HEK293T (cell line): Measurements from ENCODE around the gene SH2D4B.

Experiments used
- CTCF ChIA-PET: fragments of 350-600 bp; formaldehyde crosslinking; extraction: SDS; loops from one replicate; lab custom pipeline; 2021; ENCODE audit warnings: antibody characterized with exemption, inconsistent platforms; lab: Yijun Ruan, JAX
- POLR2A ChIA-PET: fragments of 350-600 bp; formaldehyde crosslinking; extraction: SDS; loops from one replicate; lab custom pipeline; 2020; ENCODE audit warnings: antibody characterized with exemption, inconsistent platforms; lab: Yijun Ruan, JAX
- DNase-seq: peaks from one replicate; pipeline ENCODE4 v3.0.0; 2012; ENCODE audit warnings: mixed read lengths; ENCODE audit errors: extremely low spot score
- ARNT ChIP-seq: fragments of 450-650 bp; IDR thresholded peaks from 2 replicates; pipeline ENCODE4 v1.6.1; 2017; ENCODE audit warnings: mild to moderate bottlenecking
- BHLHE40 ChIP-seq: fragments of 450-650 bp; IDR thresholded peaks from 2 replicates; pipeline ENCODE4 v1.6.1; 2016; ENCODE audit warnings: mild to moderate bottlenecking, moderate library complexity, borderline replicate concordance
- CTBP1 ChIP-seq: fragments of 450-650 bp; IDR thresholded peaks from 2 replicates; pipeline ENCODE4 v1.6.1; 2016; ENCODE audit warnings: borderline replicate concordance
- ELF4 ChIP-seq: fragments of 450-650 bp; IDR thresholded peaks from 2 replicates; pipeline ENCODE4 v1.6.1; 2017; ENCODE audit warnings: antibody characterized with exemption
- FOXA1 ChIP-seq: fragments of 450-650 bp; IDR thresholded peaks from 2 replicates; pipeline ENCODE4 v1.6.1; 2016; ENCODE audit warnings: mild to moderate bottlenecking
- FOXK2 ChIP-seq: fragments of 450-650 bp; IDR thresholded peaks from 2 replicates; pipeline ENCODE4 v1.6.1; 2016; ENCODE audit warnings: mild to moderate bottlenecking
- FOXM1 ChIP-seq: fragments of 450-650 bp; IDR thresholded peaks from 2 replicates; pipeline ENCODE4 v1.6.1; 2017; ENCODE audit warnings: mild to moderate bottlenecking, borderline replicate concordance
- HDGF ChIP-seq: fragments of 450-650 bp; IDR thresholded peaks from 2 replicates; pipeline ENCODE4 v1.6.1; 2017; ENCODE audit warnings: antibody characterized with exemption, borderline replicate concordance
- L3MBTL2 ChIP-seq: fragments of 450-650 bp; conservative IDR thresholded peaks from 2 replicates; pipeline ENCODE4 v1.6.1; 2016; ENCODE audit warnings: mild to moderate bottlenecking
- LEF1 ChIP-seq: fragments of 450-650 bp; IDR thresholded peaks from 2 replicates; pipeline ENCODE4 v1.6.1; 2017; ENCODE audit warnings: mild to moderate bottlenecking, borderline replicate concordance
- NFRKB ChIP-seq: fragments of 450-650 bp; IDR thresholded peaks from 2 replicates; pipeline ENCODE4 v1.6.1; 2016; ENCODE audit warnings: mild to moderate bottlenecking, moderate library complexity
- SP1 ChIP-seq: fragments of 450-650 bp; IDR thresholded peaks from 2 replicates; pipeline ENCODE4 v1.6.1; 2017
- SUZ12 ChIP-seq: fragments of 450-650 bp; IDR thresholded peaks from 2 replicates; pipeline ENCODE4 v1.6.1; 2016; ENCODE audit warnings: mild to moderate bottlenecking
- TARDBP ChIP-seq: fragments of 450-650 bp; IDR thresholded peaks from 2 replicates; pipeline ENCODE4 v1.6.1; 2016
- ZNF384 ChIP-seq: fragments of 450-650 bp; IDR thresholded peaks from 2 replicates; pipeline ENCODE4 v1.6.1; 2016
- TF ChIP-seq, protein P1 (sequence below): fragments of 450-650 bp; IDR thresholded peaks from 2 replicates; pipeline ENCODE4 v1.6.1; 2016

Gene SH2D4B

DNA sequence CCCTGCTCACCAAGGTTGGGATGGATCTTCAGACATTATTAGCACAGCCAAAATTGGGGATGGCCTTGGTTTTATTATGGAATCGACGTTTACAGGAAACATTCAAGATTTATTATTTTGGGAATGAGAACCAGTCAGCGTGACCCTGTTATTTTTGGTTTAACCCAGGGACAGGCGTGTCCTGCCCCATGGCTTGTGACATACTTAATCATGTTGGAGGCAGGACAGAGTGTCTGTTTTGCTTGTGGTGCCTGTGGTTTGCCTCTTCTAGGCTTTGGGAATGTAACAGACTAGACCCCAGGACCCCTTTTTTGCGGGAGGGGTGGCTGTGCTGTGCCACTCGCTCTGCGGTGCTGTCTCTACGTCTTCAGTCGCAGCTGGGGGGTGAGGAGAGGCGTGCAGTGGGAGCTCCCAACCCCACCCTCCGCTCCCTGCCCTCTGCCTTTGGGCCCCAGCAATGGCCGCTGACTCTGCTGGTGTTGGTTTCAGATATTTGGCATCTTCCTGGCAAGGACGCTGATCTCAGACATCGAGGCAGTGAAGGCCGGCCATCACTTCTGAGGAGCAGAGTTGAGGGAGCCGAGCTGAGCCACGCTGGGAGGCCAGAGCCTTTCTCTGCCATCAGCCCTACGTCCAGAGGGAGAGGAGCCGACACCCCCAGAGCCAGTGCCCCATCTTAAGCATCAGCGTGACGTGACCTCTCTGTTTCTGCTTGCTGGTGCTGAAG is 20.1 kb upstream of the SH2D4B start:
- no peak for DNase-seq
- TF ChIP-seq LEF1 (no peak), ZNF384 (no peak), SP1 (no peak), FOXM1 (no peak), TARDBP (no peak), FOXA1 (no peak), FOXK2 (no peak), NFRKB (no peak), BHLHE40 (no peak), HDGF (no peak), L3MBTL2 (no peak), ELF4 (no peak), ARNT (no peak), SUZ12 (no peak), CTBP1 (no peak)
- TF ChIP-seq, protein P1, sequence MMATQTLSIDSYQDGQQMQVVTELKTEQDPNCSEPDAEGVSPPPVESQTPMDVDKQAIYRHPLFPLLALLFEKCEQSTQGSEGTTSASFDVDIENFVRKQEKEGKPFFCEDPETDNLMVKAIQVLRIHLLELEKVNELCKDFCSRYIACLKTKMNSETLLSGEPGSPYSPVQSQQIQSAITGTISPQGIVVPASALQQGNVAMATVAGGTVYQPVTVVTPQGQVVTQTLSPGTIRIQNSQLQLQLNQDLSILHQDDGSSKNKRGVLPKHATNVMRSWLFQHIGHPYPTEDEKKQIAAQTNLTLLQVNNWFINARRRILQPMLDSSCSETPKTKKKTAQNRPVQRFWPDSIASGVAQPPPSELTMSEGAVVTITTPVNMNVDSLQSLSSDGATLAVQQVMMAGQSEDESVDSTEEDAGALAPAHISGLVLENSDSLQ, result no peak
- CTCF ChIA-PET, result no interaction called here
- POLR2A ChIA-PET, result no interaction called here

DNA sequence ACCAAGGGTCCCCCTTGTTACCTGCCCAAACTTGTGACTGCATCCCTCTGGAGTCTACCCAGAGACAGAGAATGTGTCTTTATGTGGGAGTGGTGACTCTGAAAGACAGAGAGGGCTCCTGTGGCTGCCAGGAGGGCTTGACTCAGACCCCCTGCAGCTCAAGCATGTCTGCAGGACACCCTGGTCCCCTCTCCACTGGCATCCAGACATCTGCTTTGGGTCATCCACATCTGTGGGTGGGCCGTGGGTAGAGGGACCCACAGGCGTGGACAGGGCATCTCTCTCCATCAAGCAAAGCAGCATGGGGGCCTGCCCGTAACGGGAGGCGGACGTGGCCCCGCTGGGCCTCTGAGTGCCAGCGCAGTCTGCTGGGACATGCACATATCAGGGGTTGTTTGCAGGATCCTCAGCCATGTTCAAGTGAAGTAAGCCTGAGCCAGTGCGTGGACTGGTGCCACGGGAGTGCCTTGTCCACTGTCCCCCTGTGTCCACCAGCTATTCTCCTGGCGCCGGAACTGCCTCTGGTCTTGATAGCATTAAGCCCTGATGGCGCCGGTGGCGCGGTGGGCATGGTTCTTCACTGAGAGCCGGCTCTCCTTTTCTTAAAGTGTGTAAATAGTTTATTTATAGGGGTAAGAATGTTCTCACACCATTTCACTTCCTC is 19.4 kb upstream of the SH2D4B start:
- ChIA-PET CTCF (no interaction called here), POLR2A (no interaction called here)
- DNase-seq, result no peak
- no peak for TF ChIP-seq ARNT

DNA sequence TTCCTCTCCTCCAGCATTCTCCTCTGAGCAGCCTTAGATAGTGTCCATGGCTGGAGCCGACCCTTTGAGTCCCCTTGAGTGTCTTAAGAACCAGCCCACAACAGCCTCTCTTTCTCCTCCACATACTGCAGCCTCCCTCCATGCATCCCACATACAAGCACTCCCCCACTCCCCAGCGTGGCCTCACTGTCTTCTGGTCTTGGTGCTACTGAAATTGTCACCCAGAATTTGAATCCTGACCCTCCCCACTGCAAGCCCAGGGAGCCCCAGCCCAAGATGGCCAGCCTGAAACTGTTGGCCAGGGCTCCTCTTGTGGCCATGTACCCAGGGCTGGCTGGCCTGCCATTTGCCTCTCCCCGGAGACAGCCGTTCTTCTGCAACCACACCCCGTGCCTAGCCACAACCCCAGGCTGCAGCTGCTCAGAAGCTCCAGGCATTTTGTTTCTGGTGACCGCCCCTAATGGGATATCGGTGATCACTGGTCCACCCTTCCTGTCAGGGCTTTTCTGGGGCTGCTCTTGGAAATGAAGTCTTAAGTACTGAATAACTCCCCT is 18.8 kb upstream of the SH2D4B start:
- ChIA-PET CTCF (no interaction called here), POLR2A (no interaction called here)
- no peak for DNase-seq
- TF ChIP-seq TARDBP (no peak), FOXM1 (no peak), ELF4 (no peak), LEF1 (no peak), FOXA1 (no peak), SUZ12 (no peak), HDGF (no peak), BHLHE40 (no peak)

DNA sequence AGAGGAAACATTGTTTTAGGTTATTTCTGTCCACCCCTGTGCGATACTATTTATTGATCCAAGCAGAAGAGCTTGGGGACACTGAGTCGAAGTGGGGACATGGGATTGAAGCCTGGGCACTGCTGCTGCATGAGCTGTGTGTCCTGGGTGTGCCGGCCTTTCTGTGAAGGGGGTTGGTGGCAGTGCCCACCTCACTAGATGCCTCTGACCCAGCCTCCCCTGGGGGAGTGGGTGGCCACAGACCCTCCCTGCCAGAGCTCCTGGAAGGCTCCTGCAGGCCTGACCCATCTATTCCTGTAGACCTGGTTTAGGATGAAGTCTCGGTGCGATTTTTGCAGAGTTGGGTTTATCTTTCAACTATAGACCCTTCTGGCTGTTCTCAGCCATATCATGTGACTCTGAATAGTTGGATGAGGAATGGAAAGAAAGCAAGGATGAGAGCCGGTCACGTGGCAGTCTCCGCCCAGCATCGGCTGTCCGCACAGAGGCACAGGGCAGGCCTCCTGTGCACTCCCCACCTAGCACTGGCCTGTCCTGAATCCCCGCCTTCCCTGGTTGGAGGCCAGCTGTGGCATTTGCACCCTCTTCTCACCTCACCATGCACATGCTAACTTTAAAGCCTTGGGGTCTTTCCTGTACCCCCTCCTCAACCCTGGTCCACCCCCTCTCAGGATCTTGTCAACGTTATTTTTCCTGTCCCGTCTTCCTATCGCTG is 17.6 kb upstream of the SH2D4B start:
- ChIA-PET CTCF (no interaction called here), POLR2A (no interaction called here)
- DNase-seq, result no peak
- no peak for TF ChIP-seq ARNT
- no peak for TF ChIP-seq FOXM1
- no peak for TF ChIP-seq TARDBP
- no peak for TF ChIP-seq CTBP1
- TF ChIP-seq BHLHE40, result no peak
- TF ChIP-seq LEF1, result no peak
- TF ChIP-seq ZNF384, result no peak
- no peak for TF ChIP-seq HDGF
- no peak for TF ChIP-seq L3MBTL2
- no peak for TF ChIP-seq NFRKB
- no peak for TF ChIP-seq SUZ12

DNA sequence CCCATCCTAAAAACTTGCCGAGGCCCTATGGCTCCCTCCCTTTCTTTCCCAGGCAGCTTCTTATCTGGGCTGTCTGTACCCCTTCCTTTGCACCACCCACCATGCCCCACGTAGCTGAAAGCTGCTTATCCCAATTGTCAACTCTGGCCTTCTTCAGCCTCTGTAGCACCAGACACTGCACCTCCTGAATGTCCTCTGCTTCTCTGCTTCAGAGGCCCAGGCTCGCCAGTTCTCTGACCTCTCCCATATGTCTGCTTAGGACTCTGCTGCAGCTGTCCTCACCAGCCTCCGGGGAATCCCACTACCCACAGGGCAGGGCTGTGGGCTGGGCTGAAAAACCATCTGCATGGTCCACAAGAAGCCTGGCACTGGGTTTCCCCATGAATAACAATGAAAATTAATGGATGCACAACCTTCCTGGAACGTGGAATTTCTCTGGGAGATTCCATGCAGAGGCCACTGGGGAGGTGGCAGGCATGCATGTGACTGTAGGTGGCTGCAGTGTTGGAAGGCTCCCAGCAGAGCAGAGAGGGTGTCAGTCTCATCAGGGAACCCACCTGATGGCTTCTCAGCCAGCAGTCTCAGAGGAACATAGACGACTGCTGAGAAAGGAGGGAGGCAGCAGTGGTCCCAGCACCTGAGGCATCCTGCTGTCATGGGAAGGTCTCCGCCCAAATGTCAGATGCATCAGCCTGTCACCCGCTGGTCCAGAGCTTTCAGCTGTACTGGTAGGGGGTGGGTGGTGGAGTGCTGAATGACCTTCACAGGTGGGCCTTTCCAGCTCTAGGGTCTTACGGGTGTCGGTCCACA is 16.8 kb upstream of the SH2D4B start:
- POLR2A ChIA-PET, result no interaction called here
- CTCF ChIA-PET, result interaction anchor here (0.9 kb wide), 1 partner anchor 9 kb away, joined by 3 read pairs; no protein-coding TSS in a partner anchor
- TF ChIP-seq ZNF384, result no peak
- TF ChIP-seq CTBP1, result no peak
- TF ChIP-seq LEF1, result no peak
- TF ChIP-seq NFRKB, result no peak
- TF ChIP-seq FOXA1, result no peak
- no peak for TF ChIP-seq BHLHE40
- TF ChIP-seq HDGF, result no peak
- DNase-seq, result no peak

DNA sequence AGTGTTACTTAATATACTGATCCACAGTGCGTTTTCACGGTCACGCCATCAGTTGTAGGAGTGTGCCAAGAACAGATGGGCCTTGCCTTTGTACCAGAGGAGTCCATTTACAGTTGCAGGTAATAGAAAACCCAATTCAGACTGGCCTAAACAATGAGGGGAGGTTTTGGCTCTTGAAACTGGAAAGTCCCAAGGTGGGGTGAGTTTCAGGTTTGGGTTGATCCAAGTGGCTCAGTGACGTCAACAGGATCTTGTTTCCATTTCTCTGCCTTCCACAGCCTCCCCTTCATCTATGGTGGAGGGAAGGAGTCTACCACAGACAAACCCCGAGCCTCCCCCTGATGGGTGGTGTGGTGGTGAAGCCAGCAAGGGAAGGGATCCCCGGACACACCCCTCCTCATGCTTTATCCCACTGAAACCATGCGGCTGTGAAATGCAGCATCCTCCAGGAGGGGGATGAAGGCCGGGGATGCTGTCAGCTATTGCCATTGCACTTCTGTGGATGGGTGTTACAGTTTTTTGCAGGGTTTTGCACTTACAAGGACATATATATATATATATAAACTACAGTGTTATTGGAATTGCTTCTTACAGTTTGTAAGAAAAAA is 14.8 kb upstream of the SH2D4B start:
- no peak for DNase-seq
- TF ChIP-seq FOXM1, result no peak
- no peak for TF ChIP-seq TARDBP
- TF ChIP-seq NFRKB, result no peak
- TF ChIP-seq LEF1, result no peak
- no peak for TF ChIP-seq L3MBTL2
- TF ChIP-seq SP1, result no peak
- TF ChIP-seq, protein P1, result no peak
- no peak for TF ChIP-seq FOXA1
- TF ChIP-seq ZNF384, result no peak
- no peak for TF ChIP-seq SUZ12
- TF ChIP-seq ARNT, result no peak
- TF ChIP-seq CTBP1, result no peak
- no peak for TF ChIP-seq BHLHE40
- no peak for TF ChIP-seq HDGF
- TF ChIP-seq ELF4, result no peak
- TF ChIP-seq FOXK2, result no peak
- CTCF ChIA-PET, result no interaction called here
- POLR2A ChIA-PET, result no interaction called here
